ENCODE results near the gene CYP2U1. TPM values are rescaled to one million over a fixed set of nuclear protein-coding genes. Genes with fewer than 3 reads are reported as not detected.
"Not testable (repeated sequence)": the region's sequence is repeated elsewhere in the genome, so short reads cannot be mapped to it uniquely, and the experiment has no call there.

CYP2U1 gene
- total RNA-seq, 1 experiment from 2014 or later: 4.1 TPM

DNA sequence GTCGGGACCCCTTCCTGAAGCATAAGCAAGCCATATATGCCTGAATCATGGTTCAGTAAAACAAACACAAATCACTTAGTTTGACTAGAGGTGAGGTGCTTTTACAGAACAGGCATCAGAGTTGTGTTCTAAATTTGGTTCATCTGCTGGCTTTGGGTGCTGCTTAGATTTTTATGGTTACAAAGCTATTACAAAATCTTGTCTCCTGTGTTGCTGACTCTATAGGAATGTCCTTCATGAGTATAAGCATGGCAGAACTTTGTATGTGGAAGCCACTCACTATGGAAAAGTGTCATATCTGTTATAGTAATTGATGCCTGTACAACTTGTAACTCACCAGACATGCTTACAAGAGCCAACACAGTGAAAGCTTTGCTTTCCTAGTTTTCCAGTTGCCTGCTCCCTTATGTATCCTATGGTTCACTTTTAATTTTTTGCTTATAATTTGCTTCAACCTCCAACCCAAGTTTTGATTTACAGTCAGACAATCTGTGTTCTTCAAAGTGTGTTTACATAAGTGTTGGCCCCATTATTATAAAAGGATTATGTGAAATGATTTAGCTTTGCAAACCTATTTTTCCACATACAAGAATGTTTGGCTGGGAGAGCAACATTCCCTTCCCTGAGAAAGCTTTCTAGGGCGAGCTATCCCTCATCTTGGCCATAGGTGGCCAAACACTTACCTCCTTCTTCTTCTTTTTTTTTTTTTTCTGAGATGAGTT is 30.0 kb upstream of the CYP2U1 start:
- ChIA-PET POLR2A (ENCODE audit: unreplicated experiment) (no interaction called here), CTCF (no interaction called here)
- Histone ChIP-seq H3K9ac (ENCODE audit: low read length) (no peak overlapping the region), H3K27ac (ENCODE audit: low read length) (no peak overlapping the region), H3K4me2 (ENCODE audit: low read length) (no peak overlapping the region), H3K9me3 (ENCODE audit: low read length) (no peaks in the 10 kb centered on the region), H3K27me3 (ENCODE audit: low read length) (no peaks in the 10 kb centered on the region), H3F3A (ENCODE audit: low read length, unreplicated experiment) (peaks cover 8% of the 10 kb centered on the region), H3K79me2 (ENCODE audit: low read length) (peaks cover 12% of the 10 kb centered on the region; the same call in 1 of the 2 replicates), H3K4me1 (ENCODE audit: insufficient read depth, low read length) (peaks cover 21% of the 10 kb centered on the region), H2AFZ (ENCODE audit: low read length) (no peak overlapping the region), H4K20me1 (ENCODE audit: low read length) (no peaks in the 10 kb centered on the region), H3K4me3 (ENCODE audit: low read length) (no peak overlapping the region), H3K9me2 (replicated peaks; ENCODE audit: low read length) (no peaks in the 10 kb centered on the region), H3K36me3 (ENCODE audit: low read depth, low read length) (peaks cover 2% of the 10 kb centered on the region; the same call in 1 of the 2 replicates)
- ATAC-seq: no peak
- no peak for TF ChIP-seq EZH2 (IDR thresholded peaks at IDR 0.05; ENCODE audit: low read length, unreplicated experiment)
- TF ChIP-seq EZH2phosphoT487 (IDR thresholded peaks at IDR 0.05; ENCODE audit: borderline replicate concordance, low read length): no peak
- TF ChIP-seq CTCF (conservative IDR thresholded peaks at IDR 0.05; ENCODE audit: low read depth, low read length): no peak
- DNase-seq: no peak
- intact Hi-C loops (cut with micrococcal nuclease): no loop called here
- BruUV-seq (replicated peaks): no TSS peak

DNA sequence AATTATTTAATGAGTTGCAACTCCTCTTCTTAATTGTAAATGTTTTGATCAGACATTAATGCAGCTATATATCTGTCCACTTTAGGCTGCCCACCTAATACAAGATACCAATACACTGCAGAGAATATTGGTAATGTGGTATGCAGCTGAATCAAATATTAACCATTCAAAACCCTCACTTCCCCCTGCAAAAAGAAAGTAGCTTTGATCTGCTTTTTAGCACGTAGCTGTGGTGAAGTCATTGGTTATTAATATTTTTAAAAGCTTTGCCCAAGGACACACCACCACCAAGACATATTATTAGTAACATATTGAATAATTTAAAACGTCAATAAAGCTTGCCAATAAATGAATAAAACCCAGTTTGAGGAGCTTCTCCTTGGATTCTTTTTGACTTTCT is 28.6 kb upstream of the CYP2U1 start:
- ATAC-seq (no peak), DNase-seq (no peak)
- no peaks in the 10 kb centered on the region for H4K20me1 ChIP-seq (ENCODE audit: low read length)
- peaks cover 2% of the 10 kb centered on the region; the same call in 1 of the 2 replicates for H3K36me3 ChIP-seq (ENCODE audit: low read depth, low read length)
- H3F3A ChIP-seq (ENCODE audit: low read length, unreplicated experiment): no peaks in the 10 kb centered on the region
- no peaks in the 10 kb centered on the region for H3K9me3 ChIP-seq (ENCODE audit: low read length)
- H3K27ac ChIP-seq (ENCODE audit: low read length): no peak overlapping the region
- no peaks in the 10 kb centered on the region for H3K9me2 ChIP-seq (replicated peaks; ENCODE audit: low read length)
- H2AFZ ChIP-seq (ENCODE audit: low read length): no peak overlapping the region
- POLR2A ChIA-PET (ENCODE audit: unreplicated experiment): interaction anchor here (0.6 kb wide), 1 partner anchor 107 kb away, joined by 4 read pairs; no protein-coding TSS in a partner anchor
- no peak overlapping the region for H3K4me2 ChIP-seq (ENCODE audit: low read length)
- no TSS peak for BruUV-seq (replicated peaks)
- no peaks in the 10 kb centered on the region for H3K27me3 ChIP-seq (ENCODE audit: low read length)
- TF ChIP-seq EZH2phosphoT487 (IDR thresholded peaks at IDR 0.05; ENCODE audit: borderline replicate concordance, low read length) (no peak), CTCF (conservative IDR thresholded peaks at IDR 0.05; ENCODE audit: low read depth, low read length) (no peak), EZH2 (IDR thresholded peaks at IDR 0.05; ENCODE audit: low read length, unreplicated experiment) (no peak)
- H3K79me2 ChIP-seq (ENCODE audit: low read length): peaks cover 3% of the 10 kb centered on the region; the same call in 1 of the 2 replicates
- H3K9ac ChIP-seq (ENCODE audit: low read length): no peak overlapping the region
- intact Hi-C loops (cut with micrococcal nuclease): no loop called here
- no peak overlapping the region for H3K4me3 ChIP-seq (ENCODE audit: low read length)
- peaks cover 9% of the 10 kb centered on the region for H3K4me1 ChIP-seq (ENCODE audit: insufficient read depth, low read length)
- CTCF ChIA-PET: no interaction called here

- H3K27ac ChIP-seq (ENCODE audit: low read length); CTCF ChIA-PET; H3K4me2 ChIP-seq (ENCODE audit: low read length); DNase-seq; H2AFZ ChIP-seq (ENCODE audit: low read length); POLR2A ChIA-PET (ENCODE audit: unreplicated experiment); H3K4me3 ChIP-seq (ENCODE audit: low read length); H4K20me1 ChIP-seq (ENCODE audit: low read length); H3F3A ChIP-seq (ENCODE audit: low read length, unreplicated experiment); H3K9me2 ChIP-seq (replicated peaks; ENCODE audit: low read length); H3K27me3 ChIP-seq (ENCODE audit: low read length); H3K36me3 ChIP-seq (ENCODE audit: low read depth, low read length); intact Hi-C loops (cut with micrococcal nuclease); BruUV-seq (replicated peaks); H3K79me2 ChIP-seq (ENCODE audit: low read length); H3K9ac ChIP-seq (ENCODE audit: low read length); H3K4me1 ChIP-seq (ENCODE audit: insufficient read depth, low read length); ATAC-seq; H3K9me3 ChIP-seq (ENCODE audit: low read length): not testable (repeated sequence)
Measured at GRCh38 chr4:107905082-107905481, 26.3 kb upstream of the CYP2U1 start.
